HG03095 (cell line): Measurements from ENCODE around the gene SLC17A2.
A peak's percentile ranks its signal among the peaks of the same experiment; 100 is the strongest.

ENCODE experiments used
- ATAC-seq: cut with Tn5 transposase; IDR thresholded peaks from one replicate; pipeline ENCODE4 v1.9.1; 2021; ENCODE audit warnings: moderate library complexity; ENCODE audit not compliant: unreplicated experiment

SLC17A2 gene

GRCh38 chr6:25930532-25931410 lies at the start of gene SLC17A2:
SLC17A2 (minus strand) TSS chr6:25930691; CDS start chr6:25925796, 4,895 bp downstream.
- ATAC-seq: no peak

- no peak for ATAC-seq
Measured at GRCh38 chr6:25975923-25976560, 45.6 kb upstream of the SLC17A2 start.

GRCh38 chr6:25973923-25974555 lies 43.5 kb upstream of the SLC17A2 start:
- ATAC-seq: no peak

GRCh38 chr6:25972902-25973301 lies 42.4 kb upstream of the SLC17A2 start:
- ATAC-seq: no peak

GRCh38 chr6:25972128-25972527 lies 41.6 kb upstream of the SLC17A2 start:
- ATAC-seq: no peak

- ATAC-seq: no peak
Measured at GRCh38 chr6:25971187-25971821, 40.8 kb upstream of the SLC17A2 start.

- no peak for ATAC-seq
Measured at GRCh38 chr6:25968769-25969168, 38.3 kb upstream of the SLC17A2 start.

- no peak for ATAC-seq
Measured at GRCh38 chr6:25966711-25967110, 36.2 kb upstream of the SLC17A2 start.

GRCh38 chr6:25965058-25965457 lies 34.6 kb upstream of the SLC17A2 start:
- no peak for ATAC-seq

GRCh38 chr6:25963426-25964123 lies 33.1 kb upstream of the SLC17A2 start:
- ATAC-seq: no peak

GRCh38 chr6:25962149-25963127 lies 31.9 kb upstream of the SLC17A2 start, which contains the start of gene TRIM38:
TRIM38 (plus strand) TSS chr6:25962802; CDS start chr6:25966523, 3,721 bp downstream.
- ATAC-seq: peak; percentile 77

- ATAC-seq: no peak
Measured at GRCh38 chr6:25961619-25962148, 31.2 kb upstream of the SLC17A2 start.

- ATAC-seq: no peak
Measured at GRCh38 chr6:25960734-25961133, 30.2 kb upstream of the SLC17A2 start.

- ATAC-seq: no peak
Measured at GRCh38 chr6:25959890-25960536, 29.5 kb upstream of the SLC17A2 start.

- no peak for ATAC-seq
Measured at GRCh38 chr6:25958700-25959162, 28.2 kb upstream of the SLC17A2 start.

GRCh38 chr6:25956226-25956625 lies 25.7 kb upstream of the SLC17A2 start:
- ATAC-seq: no peak

GRCh38 chr6:25954756-25955155 lies 24.3 kb upstream of the SLC17A2 start:
- no peak for ATAC-seq

- ATAC-seq: no peak
Measured at GRCh38 chr6:25953733-25954132, 23.2 kb upstream of the SLC17A2 start.
